Measurements from ENCODE around the gene SHKBP1. TPM values are rescaled to one million over a fixed set of nuclear protein-coding genes. Genes with fewer than 3 reads are reported as not detected.

SHKBP1 gene
- total and polyA plus RNA-seq, 2 of the 8 experiments (the other 6 are each of a cell fraction or from before 2014, with no cell fraction given), result 74.6 to 98.8 TPM

GRCh38 chr19:40582467-40582866 lies 5.8 kb downstream of the SHKBP1 start (continued):
- TF ChIP-seq CBX8 (IDR thresholded peaks at IDR 0.05; ENCODE audit: borderline replicate concordance, low read depth, low read length) (no peak), POLR2AphosphoS5 (IDR thresholded peaks at IDR 0.05; ENCODE audit: low read depth, low read length) (no peak), TCF12 (IDR thresholded peaks at IDR 0.05; ENCODE audit: low read depth, low read length) (no peak), SP4 (IDR thresholded peaks at IDR 0.05; ENCODE audit: low read length) (no peak), POLR2A (IDR thresholded peaks at IDR 0.05; ENCODE audit: control extremely low read depth in 1 of 2, low read depth in 2 of 2, low read length in 2 of 2) (no peak), POU5F1 (IDR thresholded peaks at IDR 0.05; ENCODE audit: low read depth, low read length) (no peak), RNF2 (IDR thresholded peaks at IDR 0.05; ENCODE audit: borderline replicate concordance, low read depth, low read length, missing control alignments, poor library complexity, severe bottlenecking) (no peak)
